Uterus (tissue), 4 donors: ENCODE results near the gene P3H4. TPM values are rescaled to one million over a fixed set of nuclear protein-coding genes. Genes with fewer than 3 reads are reported as not detected.

Source experiments
- DNase-seq, 2 donors: peaks; one replicate each; pipeline ENCODE4 v3.0.0-alpha.2; 2019 to 2020
- H3K27ac ChIP-seq, 2 donors: fragments of 200-600 bp; sonication (generic); 1 replicate in 1 of 2; 2 replicates in 1 of 2; pipeline ENCODE4 v1.5.1; 2016 to 2018
- H3K27me3 ChIP-seq, 2 donors: fragments of 200-600 bp; sonication (generic); one replicate each; pipeline ENCODE4 v1.5.1; 2018 to 2019; ENCODE audit warnings: control low read depth in 1 of 2
- H3K36me3 ChIP-seq, 2 donors: fragments of 200-600 bp; sonication (generic); one replicate each; pipeline ENCODE4 v1.5.1; 2019; ENCODE audit warnings: control low read depth in 1 of 2
- H3K4me1 ChIP-seq, 2 donors: fragments of 200-600 bp; sonication (generic); one replicate each; pipeline ENCODE4 v1.5.1; 2018 to 2019; ENCODE audit warnings: control low read depth in 1 of 2
- H3K4me3 ChIP-seq, 2 donors: fragments of 200-600 bp; sonication (generic); 1 replicate in 1 of 2; 2 replicates in 1 of 2; pipeline ENCODE4 v1.5.1; 2018 to 2019; ENCODE audit warnings: mild to moderate bottlenecking in 1 of 2
- H3K9me3 ChIP-seq, 2 donors: fragments of 200-600 bp; sonication (generic); one replicate each; pipeline ENCODE4 v1.5.1; 2019; ENCODE audit warnings: control low read depth in 1 of 2
- CTCF ChIP-seq, 4 experiments: fragments of 200-600 bp in 2 of 4; fragments of 450-650 bp in 2 of 4; sonication (generic) in 2 of 4; IDR thresholded peaks; one replicate each; pipeline ENCODE4 v1.5.1; 2016 to 2019; ENCODE audit warnings: antibody characterized with exemption in 4 of 4, mild to moderate bottlenecking in 2 of 4, moderate library complexity in 1 of 4
- POLR2A ChIP-seq, 2 donors: fragments of 450-650 bp; IDR thresholded peaks; one replicate each; pipeline ENCODE4 v1.6.1; 2016; ENCODE audit warnings: antibody characterized with exemption in 2 of 2, mild to moderate bottlenecking in 1 of 2, moderate library complexity in 1 of 2
- intact Hi-C: fragments of 100-400 bp; cut with DNase I; formaldehyde crosslinking; loops from one replicate; pipeline ENCODE4 v1.15.1; 2023; ENCODE audit warnings: low total_unique reads
- total RNA-seq, 4 donors: library from RNA; depleted of rRNA in 3 of 4; stranded (reverse); fragments of >200 nt in 3 of 4; gene quantifications; one replicate each; pipeline versions ENCODE4 v1.1.0 to v1.2.4, GENCODE V29; 2014 to 2023
- donor health status: DM: yes; HTN: yes; CAD: no.

The P3H4 gene
- total RNA-seq, 4 donors from 2014 or later, result 10.0 to 67.0 (median 35.1) TPM

GRCh38 chr17:41800601-41801373, 11.0 kb downstream of the P3H4 start:
- Histone ChIP-seq H3K4me3 (no peak overlapping the region), H3K27me3 (no peaks in the 10 kb centered on the region)
- intact Hi-C loops, result loop anchor here (2.0 kb wide), 1 partner anchor 62 kb away; no protein-coding TSS in a partner anchor

GRCh38 chr17:41799366-41799765, 12.4 kb downstream of the P3H4 start:
- Histone ChIP-seq H3K36me3 (no peaks in the 10 kb centered on the region), H3K27ac (no peak overlapping the region), H3K4me1 (peaks cover 0 to 9% of the 10 kb centered on the region in 2 donors), H3K4me3 (no peak overlapping the region), H3K27me3 (no peaks in the 10 kb centered on the region), H3K9me3 (no peaks in the 10 kb centered on the region)
- no peak for DNase-seq
- intact Hi-C loops, result no loop called here
- no peak for TF ChIP-seq POLR2A (IDR thresholded peaks at IDR 0.05)
- no peak for TF ChIP-seq CTCF (IDR thresholded peaks at IDR 0.05)

More at GRCh38 chr17:41800601-41801373, 11.0 kb downstream of the P3H4 start:
- H3K36me3 ChIP-seq, result no peaks in the 10 kb centered on the region
- peak in 1 of 2 donors; percentile 36 for DNase-seq
- H3K4me1 ChIP-seq, result peaks cover 0 to 9% of the 10 kb centered on the region in 2 donors
- H3K27ac ChIP-seq, result peak overlapping the region in 1 of 2 donors; percentile 45
- no peaks in the 10 kb centered on the region for H3K9me3 ChIP-seq
- no peak for TF ChIP-seq POLR2A (IDR thresholded peaks at IDR 0.05)
- no peak for TF ChIP-seq CTCF (IDR thresholded peaks at IDR 0.05)

- intact Hi-C loops, result no loop called here
- no peak for TF ChIP-seq POLR2A (IDR thresholded peaks at IDR 0.05)
- TF ChIP-seq CTCF (IDR thresholded peaks at IDR 0.05), result no peak
- no peaks in the 10 kb centered on the region for H3K27me3 ChIP-seq
These were observed 14.4 kb downstream of the P3H4 start for GRCh38 chr17:41797377-41797776.

GRCh38 chr17:41796121-41796895, 15.4 kb downstream of the P3H4 start:
- Histone ChIP-seq H3K4me3 (no peak overlapping the region), H3K27me3 (no peaks in the 10 kb centered on the region), H3K4me1 (peaks cover 0 to 7% of the 10 kb centered on the region in 2 donors), H3K36me3 (no peaks in the 10 kb centered on the region), H3K27ac (no peak overlapping the region), H3K9me3 (no peaks in the 10 kb centered on the region)
- intact Hi-C loops, result no loop called here
- TF ChIP-seq POLR2A (IDR thresholded peaks at IDR 0.05) (no peak), CTCF (IDR thresholded peaks at IDR 0.05) (no peak)
- DNase-seq, result no peak

More at GRCh38 chr17:41797377-41797776, 14.4 kb downstream of the P3H4 start:
- DNase-seq, result no peak
- no peak overlapping the region for H3K27ac ChIP-seq
- H3K4me1 ChIP-seq, result peaks cover 0 to 9% of the 10 kb centered on the region in 2 donors
- H3K36me3 ChIP-seq, result no peaks in the 10 kb centered on the region
- H3K4me3 ChIP-seq, result no peak overlapping the region
- H3K9me3 ChIP-seq, result no peaks in the 10 kb centered on the region

GRCh38 chr17:41794540-41794975, 17.2 kb downstream of the P3H4 start:
- H3K27ac ChIP-seq, result peak overlapping the region; percentile 87 to 89
- TF ChIP-seq POLR2A (IDR thresholded peaks at IDR 0.05), result no peak
- H3K36me3 ChIP-seq, result no peaks in the 10 kb centered on the region
- no peak for DNase-seq
- no peak overlapping the region for H3K4me3 ChIP-seq
- no peaks in the 10 kb centered on the region for H3K4me1 ChIP-seq
- intact Hi-C loops, result no loop called here
- no peaks in the 10 kb centered on the region for H3K27me3 ChIP-seq
- H3K9me3 ChIP-seq, result no peaks in the 10 kb centered on the region
